HEK293 (cell line): ENCODE measurements around the gene BCAS3.

Source experiments
- GLIS2 ChIP-seq: fragments of 450-650 bp; formaldehyde crosslinking; IDR thresholded peaks from 2 replicates; pipeline ENCODE4 v1.5.1; 2016; ENCODE audit warnings: missing biosample characterization, missing genetic modification characterization
- KLF10 ChIP-seq: fragments of 450-650 bp; IDR thresholded peaks from 2 replicates; pipeline ENCODE4 v1.5.1; 2018; ENCODE audit warnings: missing biosample characterization, mild to moderate bottlenecking, missing genetic modification characterization
- KLF9 ChIP-seq: fragments of 450-650 bp; formaldehyde crosslinking; IDR thresholded peaks from 2 replicates; pipeline ENCODE4 v1.5.1; 2016; ENCODE audit warnings: missing biosample characterization, missing genetic modification characterization, low read depth
- OSR2 ChIP-seq: fragments of 450-650 bp; formaldehyde crosslinking; IDR thresholded peaks from 2 replicates; pipeline ENCODE4 v1.5.1; 2016; ENCODE audit warnings: missing biosample characterization, missing genetic modification characterization
- PRDM4 ChIP-seq: fragments of 450-650 bp; formaldehyde crosslinking; IDR thresholded peaks from 2 replicates; pipeline ENCODE4 v1.5.1; 2017; ENCODE audit warnings: missing biosample characterization, missing genetic modification characterization
- PRDM6 ChIP-seq: fragments of 450-650 bp; formaldehyde crosslinking; IDR thresholded peaks from 2 replicates; pipeline ENCODE4 v1.5.1; 2017; ENCODE audit warnings: missing biosample characterization, missing genetic modification characterization
- SCRT1 ChIP-seq: fragments of 450-650 bp; formaldehyde crosslinking; IDR thresholded peaks from 2 replicates; pipeline ENCODE4 v1.5.1; 2016; ENCODE audit warnings: missing biosample characterization, missing genetic modification characterization, borderline replicate concordance
- TCF7L2 ChIP-seq: IDR thresholded peaks from 2 replicates; pipeline ENCODE4 v1.6.1; 2011; ENCODE audit warnings: low read depth, mild to moderate bottlenecking, inconsistent platforms, low read length, moderate library complexity, borderline replicate concordance
- WT1 ChIP-seq: fragments of 450-650 bp; formaldehyde crosslinking; IDR thresholded peaks from 2 replicates; pipeline ENCODE4 v1.5.1; 2016; ENCODE audit warnings: missing biosample characterization, missing genetic modification characterization
- ZBTB20 ChIP-seq: fragments of 450-650 bp; formaldehyde crosslinking; IDR thresholded peaks from 2 replicates; pipeline ENCODE4 v1.5.1; 2016; ENCODE audit warnings: missing biosample characterization, missing genetic modification characterization
- ZBTB6 ChIP-seq: fragments of 450-650 bp; formaldehyde crosslinking; IDR thresholded peaks from 2 replicates; pipeline ENCODE4 v1.5.1; 2017; ENCODE audit warnings: missing biosample characterization, missing genetic modification characterization
- ZBTB8A ChIP-seq: fragments of 450-650 bp; formaldehyde crosslinking; IDR thresholded peaks from 2 replicates; pipeline ENCODE4 v1.5.1; 2016; ENCODE audit warnings: missing biosample characterization, missing genetic modification characterization
- ZFP3 ChIP-seq: fragments of 450-650 bp; formaldehyde crosslinking; IDR thresholded peaks from 2 replicates; pipeline ENCODE4 v1.5.1; 2016; ENCODE audit warnings: low read depth, missing biosample characterization, missing genetic modification characterization
- ZFP41 ChIP-seq: fragments of 450-650 bp; formaldehyde crosslinking; IDR thresholded peaks from 2 replicates; pipeline ENCODE4 v1.5.1; 2016; ENCODE audit warnings: missing biosample characterization, missing genetic modification characterization, borderline replicate concordance
- ZNF138 ChIP-seq: fragments of 450-650 bp; formaldehyde crosslinking; IDR thresholded peaks from 2 replicates; pipeline ENCODE4 v1.5.1; 2016; ENCODE audit warnings: missing biosample characterization, missing genetic modification characterization, borderline replicate concordance
- ZNF169 ChIP-seq: fragments of 450-650 bp; formaldehyde crosslinking; IDR thresholded peaks from 2 replicates; pipeline ENCODE4 v1.5.1; 2016; ENCODE audit warnings: missing biosample characterization, missing genetic modification characterization
- ZNF211 ChIP-seq: fragments of 450-650 bp; formaldehyde crosslinking; IDR thresholded peaks from 2 replicates; pipeline ENCODE4 v1.5.1; 2016; ENCODE audit warnings: low read depth, missing biosample characterization, missing genetic modification characterization
- ZNF221 ChIP-seq: fragments of 450-650 bp; formaldehyde crosslinking; IDR thresholded peaks from 2 replicates; pipeline ENCODE4 v1.5.1; 2017; ENCODE audit warnings: missing biosample characterization, missing genetic modification characterization, borderline replicate concordance
- ZNF26 ChIP-seq: fragments of 450-650 bp; formaldehyde crosslinking; IDR thresholded peaks from 2 replicates; pipeline ENCODE4 v1.5.1; 2016; ENCODE audit warnings: missing biosample characterization, missing genetic modification characterization
- ZNF335 ChIP-seq: fragments of 450-650 bp; formaldehyde crosslinking; conservative IDR thresholded peaks from 2 replicates; pipeline ENCODE4 v1.5.1; 2016; ENCODE audit warnings: missing biosample characterization, missing genetic modification characterization
- ZNF354C ChIP-seq: fragments of 450-650 bp; formaldehyde crosslinking; IDR thresholded peaks from 2 replicates; pipeline ENCODE4 v1.5.1; 2016; ENCODE audit warnings: missing biosample characterization, missing genetic modification characterization, low read depth, borderline replicate concordance
- ZNF433 ChIP-seq: fragments of 450-650 bp; formaldehyde crosslinking; IDR thresholded peaks from 2 replicates; pipeline ENCODE4 v1.5.1; 2016; ENCODE audit warnings: missing biosample characterization, missing genetic modification characterization, low read depth
- ZNF449 ChIP-seq: fragments of 450-650 bp; formaldehyde crosslinking; IDR thresholded peaks from 2 replicates; pipeline ENCODE4 v1.5.1; 2017; ENCODE audit warnings: missing biosample characterization, mild to moderate bottlenecking, missing genetic modification characterization, moderate library complexity
- ZNF473 ChIP-seq: fragments of 450-650 bp; formaldehyde crosslinking; IDR thresholded peaks from 2 replicates; pipeline ENCODE4 v1.5.1; 2017; ENCODE audit warnings: missing biosample characterization, missing genetic modification characterization
- ZNF530 ChIP-seq: fragments of 450-650 bp; formaldehyde crosslinking; IDR thresholded peaks from 2 replicates; pipeline ENCODE4 v1.5.1; 2016; ENCODE audit warnings: low read depth, missing biosample characterization, missing genetic modification characterization
- ZNF624 ChIP-seq: fragments of 450-650 bp; formaldehyde crosslinking; IDR thresholded peaks from 2 replicates; pipeline ENCODE4 v1.5.1; 2017; ENCODE audit warnings: missing biosample characterization, missing genetic modification characterization
- ZNF639 ChIP-seq: fragments of 450-650 bp; formaldehyde crosslinking; IDR thresholded peaks from 2 replicates; pipeline ENCODE4 v1.5.1; 2016; ENCODE audit warnings: missing biosample characterization, missing genetic modification characterization
- ZNF658 ChIP-seq: fragments of 450-650 bp; formaldehyde crosslinking; IDR thresholded peaks from 2 replicates; pipeline ENCODE4; 2016; ENCODE audit warnings: missing biosample characterization, missing genetic modification characterization
- ZNF701 ChIP-seq: fragments of 450-650 bp; formaldehyde crosslinking; IDR thresholded peaks from 2 replicates; pipeline ENCODE4 v1.5.1; 2016; ENCODE audit warnings: missing biosample characterization, missing genetic modification characterization
- ZNF704 ChIP-seq: fragments of 450-650 bp; formaldehyde crosslinking; IDR thresholded peaks from 2 replicates; pipeline ENCODE4 v1.5.1; 2016; ENCODE audit warnings: missing biosample characterization, missing genetic modification characterization
- ZNF768 ChIP-seq: fragments of 450-650 bp; formaldehyde crosslinking; IDR thresholded peaks from 2 replicates; pipeline ENCODE4 v1.5.1; 2018; ENCODE audit warnings: missing biosample characterization, mild to moderate bottlenecking, missing genetic modification characterization

Gene BCAS3

GRCh38 chr17:61152898-61153297 lies 475.2 kb downstream of the BCAS3 start (continued):
- no peak for TF ChIP-seq ZNF26 (tag by site-specific recombination)
- no peak for TF ChIP-seq ZNF169
- TF ChIP-seq WT1 (tag by site-specific recombination): peak; percentile 89
- no peak for TF ChIP-seq ZBTB8A (tag by site-specific recombination)
- no peak for TF ChIP-seq ZNF701
- no peak for TF ChIP-seq ZNF768
- no peak for TF ChIP-seq GLIS2 (tag by site-specific recombination)
- TF ChIP-seq ZBTB6 (tag by site-specific recombination): no peak
- no peak for TF ChIP-seq TCF7L2
- no peak for TF ChIP-seq ZNF658
- 0 out of 2 replicates have a peak, but pooled peaks have one; percentile 24 for TF ChIP-seq SCRT1 (tag by site-specific recombination)
- no peak for TF ChIP-seq ZNF624
- no peak for TF ChIP-seq ZNF449 (tag by site-specific recombination)
- no peak for TF ChIP-seq ZBTB20 (tag by site-specific recombination)
- no peak for TF ChIP-seq ZFP3
- no peak for TF ChIP-seq ZFP41 (tag by site-specific recombination)
- TF ChIP-seq PRDM6 (tag by site-specific recombination): peak; percentile 61
- TF ChIP-seq ZNF473 (tag by site-specific recombination): no peak
- TF ChIP-seq ZNF530 (tag by site-specific recombination): no peak
- no peak for TF ChIP-seq PRDM4 (tag by site-specific recombination)
- TF ChIP-seq OSR2 (tag by site-specific recombination): peak; percentile 74
- TF ChIP-seq KLF9: no peak
- no peak for TF ChIP-seq ZNF639 (tag by site-specific recombination)
- TF ChIP-seq ZNF335 (tag by site-specific recombination): no peak
- no peak for TF ChIP-seq ZNF354C
- TF ChIP-seq ZNF704 (tag by site-specific recombination): no peak
- TF ChIP-seq ZNF211 (tag by site-specific recombination): no peak
- no peak for TF ChIP-seq ZNF433
- TF ChIP-seq ZNF138 (tag by site-specific recombination): no peak
- no peak for TF ChIP-seq KLF10 (tag by site-specific recombination)
- no peak for TF ChIP-seq ZNF221
